ENCODE data around the gene ADARB2.

Gene ADARB2

GRCh38 chr10:1475098-1475591, 262.2 kb downstream of the ADARB2 start:
- TF ChIP-seq CTCF (IDR thresholded peaks at IDR 0.05; ENCODE audit: borderline replicate concordance, control extremely low read depth, extremely low read depth, insufficient read depth, missing control alignments): no peak
- DNase-seq (ENCODE audit: low spot score): peak; percentile 27
- in situ Hi-C loops (cut with MboI; ENCODE audit: low sequenced_read_pairs, unreplicated experiment): no loop called here

GRCh38 chr10:1474376-1475097, 262.8 kb downstream of the ADARB2 start:
- no peak for TF ChIP-seq CTCF (IDR thresholded peaks at IDR 0.05; ENCODE audit: borderline replicate concordance, control extremely low read depth, extremely low read depth, insufficient read depth, missing control alignments)
- peak; percentile 11 for DNase-seq (ENCODE audit: low spot score)
- in situ Hi-C loops (cut with MboI; ENCODE audit: low sequenced_read_pairs, unreplicated experiment): no loop called here

GRCh38 chr10:1473874-1474273, 263.5 kb downstream of the ADARB2 start:
- in situ Hi-C loops (cut with MboI; ENCODE audit: low sequenced_read_pairs, unreplicated experiment): no loop called here
- DNase-seq (ENCODE audit: low spot score): peak; percentile 15
- TF ChIP-seq CTCF (IDR thresholded peaks at IDR 0.05; ENCODE audit: borderline replicate concordance, control extremely low read depth, extremely low read depth, insufficient read depth, missing control alignments): no peak

GRCh38 chr10:1472178-1472958, 265.0 kb downstream of the ADARB2 start:
- no peak for DNase-seq (ENCODE audit: low spot score)
- in situ Hi-C loops (cut with MboI; ENCODE audit: low sequenced_read_pairs, unreplicated experiment): no loop called here
- TF ChIP-seq CTCF (IDR thresholded peaks at IDR 0.05; ENCODE audit: borderline replicate concordance, control extremely low read depth, extremely low read depth, insufficient read depth, missing control alignments): no peak

GRCh38 chr10:1468811-1469210, 268.5 kb downstream of the ADARB2 start:
- DNase-seq (ENCODE audit: low spot score): no peak
- in situ Hi-C loops (cut with MboI; ENCODE audit: low sequenced_read_pairs, unreplicated experiment): no loop called here
- TF ChIP-seq CTCF (IDR thresholded peaks at IDR 0.05; ENCODE audit: borderline replicate concordance, control extremely low read depth, extremely low read depth, insufficient read depth, missing control alignments): no peak

GRCh38 chr10:1467334-1468076, 269.8 kb downstream of the ADARB2 start:
- TF ChIP-seq CTCF (IDR thresholded peaks at IDR 0.05; ENCODE audit: borderline replicate concordance, control extremely low read depth, extremely low read depth, insufficient read depth, missing control alignments): no peak
- in situ Hi-C loops (cut with MboI; ENCODE audit: low sequenced_read_pairs, unreplicated experiment): no loop called here
- DNase-seq (ENCODE audit: low spot score): no peak

All from GM13976 (cell line).